HL-60 (cell line): ENCODE results near the gene RTEL1.

Source experiments
- DNase-seq, 2 experiments: peaks; one replicate each; pipeline ENCODE4 v3.0.0-alpha.2; 2010 to 2020; ENCODE audit warnings: low read depth in 1 of 2, low spot score in 1 of 2
- H3K27ac ChIP-seq: fragments of 250-450 bp; sonication (Bioruptor Pico); replicated peaks from 2 replicates; pipeline ENCODE4 v1.5.1; 2020; ENCODE audit warnings: mild to moderate bottlenecking, moderate library complexity
- H3K27me3 ChIP-seq: fragments of 250-450 bp; sonication (Bioruptor Pico); 2 replicates; pipeline ENCODE4 v1.5.1; 2021; ENCODE audit warnings: mild to moderate bottlenecking, moderate library complexity; ENCODE audit not compliant: insufficient read depth, poor library complexity, severe bottlenecking
- H3K4me3 ChIP-seq: replicated peaks from 2 replicates; pipeline ENCODE4 v1.5.1; 2011; ENCODE audit warnings: mild to moderate bottlenecking, control low read depth, low read length; ENCODE audit not compliant: insufficient read depth
- CTCF ChIP-seq: IDR thresholded peaks from one replicate; pipeline ENCODE4 v1.5.1; 2011; ENCODE audit warnings: low read length, control low read depth, inconsistent platforms; ENCODE audit not compliant: insufficient read depth
- GABPA ChIP-seq: IDR thresholded peaks from 2 replicates; pipeline ENCODE4 v1.6.1; 2012; ENCODE audit warnings: low read depth
- POLR2AphosphoS5 ChIP-seq: IDR thresholded peaks from 2 replicates; pipeline ENCODE4 v1.6.1; 2012; ENCODE audit warnings: low read depth
- REST ChIP-seq: IDR thresholded peaks from 2 replicates; pipeline ENCODE4 v1.6.1; 2012; ENCODE audit warnings: low read depth; ENCODE audit not compliant: insufficient replicate concordance
- SPI1 ChIP-seq: IDR thresholded peaks from 2 replicates; pipeline ENCODE4 v1.6.1; 2012; ENCODE audit warnings: low read depth, mild to moderate bottlenecking, borderline replicate concordance

Gene RTEL1

GRCh38 chr20:63664861-63665594 is 6.9 kb downstream of the RTEL1 start:
- no peak overlapping the region for H3K4me3 ChIP-seq
- H3K27me3 ChIP-seq = no peaks in the 10 kb centered on the region
- DNase-seq = no peak
- no peak overlapping the region for H3K27ac ChIP-seq
- TF ChIP-seq GABPA = no peak
- no peak for TF ChIP-seq POLR2AphosphoS5
- no peak for TF ChIP-seq REST
- no peak for TF ChIP-seq CTCF
- TF ChIP-seq SPI1 = no peak

GRCh38 chr20:63665708-63666107 is 7.6 kb downstream of the RTEL1 start:
- Histone ChIP-seq H3K27ac (no peak overlapping the region), H3K27me3 (no peaks in the 10 kb centered on the region), H3K4me3 (no peak overlapping the region)
- no peak for DNase-seq
- no peak for TF ChIP-seq CTCF
- TF ChIP-seq POLR2AphosphoS5 = no peak
- no peak for TF ChIP-seq GABPA
- no peak for TF ChIP-seq SPI1
- no peak for TF ChIP-seq REST

- Histone ChIP-seq H3K4me3 (no peak overlapping the region), H3K27me3 (no peaks in the 10 kb centered on the region), H3K27ac (no peak overlapping the region)
- TF ChIP-seq REST = no peak
- no peak for TF ChIP-seq CTCF
- TF ChIP-seq GABPA = no peak
- TF ChIP-seq POLR2AphosphoS5 = no peak
- no peak for TF ChIP-seq SPI1
- DNase-seq = no peak
Observed at GRCh38 chr20:63667858-63668257, 9.7 kb downstream of the RTEL1 start.
